HepG2 (cell line): ENCODE results near the gene METTL26. TPM values are rescaled to one million over a fixed set of nuclear protein-coding genes. Genes with fewer than 3 reads are reported as not detected.

Source experiments
- ARNT ChIP-seq: fragments of 450-650 bp; IDR thresholded peaks from 2 replicates; pipeline ENCODE4 v1.6.1; 2017
- CTCF ChIP-seq: sonication (generic); formaldehyde crosslinking; IDR thresholded peaks from 2 replicates; pipeline ENCODE4 v1.5.0; 2020; ENCODE audit warnings: mild to moderate bottlenecking, missing genetic modification reagents, moderate library complexity
- HBP1 ChIP-seq: IDR thresholded peaks from 2 replicates; pipeline ENCODE4 v1.6.1; 2016; ENCODE audit warnings: low read depth, control low read depth
- MTF2 ChIP-seq: sonication (generic); formaldehyde crosslinking; IDR thresholded peaks from 2 replicates; pipeline ENCODE4 v1.5.0; 2020; ENCODE audit warnings: missing genetic modification reagents, borderline replicate concordance
- PHF5A ChIP-seq: IDR thresholded peaks from one replicate; pipeline ENCODE4 v1.6.1; 2018; ENCODE audit warnings: low read depth, missing genetic modification reagents; ENCODE audit not compliant: unreplicated experiment
- PRMT3 ChIP-seq: sonication (generic); formaldehyde crosslinking; IDR thresholded peaks from 2 replicates; pipeline ENCODE4 v1.8.1; 2022; ENCODE audit warnings: low read depth, mild to moderate bottlenecking, moderate library complexity, missing genetic modification reagents, borderline replicate concordance
- RBM22 ChIP-seq: fragments of 200-400 bp; formaldehyde crosslinking; optimal IDR thresholded peaks from 2 replicates; pipeline ENCODE3; 2017; ENCODE audit warnings: mild to moderate bottlenecking, low read length, moderate library complexity
- RFX5 ChIP-seq: IDR thresholded peaks from 2 replicates; pipeline ENCODE4 v1.6.1; 2011; ENCODE audit warnings: low read depth, low read length, improper control_type of control experiment
- SNAPC2 ChIP-seq: sonication (generic); formaldehyde crosslinking; IDR thresholded peaks from 2 replicates; pipeline ENCODE4 v1.8.1; 2022; ENCODE audit warnings: mild to moderate bottlenecking, missing genetic modification reagents
- TBX3 ChIP-seq: fragments of 450-650 bp; IDR thresholded peaks from 2 replicates; pipeline ENCODE4 v1.6.1; 2017; ENCODE audit warnings: antibody characterized with exemption, mild to moderate bottlenecking, inconsistent platforms, borderline replicate concordance
- ZC3H13 ChIP-seq: sonication (generic); formaldehyde crosslinking; IDR thresholded peaks from 2 replicates; pipeline ENCODE4 v1.8.1; 2023; ENCODE audit warnings: mild to moderate bottlenecking, missing genetic modification reagents, moderate library complexity
- ZNF234 ChIP-seq: sonication (generic); formaldehyde crosslinking; conservative IDR thresholded peaks from 2 replicates; pipeline ENCODE4 v1.5.1; 2020; ENCODE audit warnings: mild to moderate bottlenecking, missing genetic modification reagents
- ZNF260 ChIP-seq: sonication (generic); formaldehyde crosslinking; IDR thresholded peaks from 2 replicates; pipeline ENCODE4 v1.4.0; 2020; ENCODE audit warnings: missing genetic modification reagents, low read depth, mild to moderate bottlenecking, borderline replicate concordance
- ZNF296 ChIP-seq: sonication (generic); formaldehyde crosslinking; conservative IDR thresholded peaks from 2 replicates; pipeline ENCODE4 v1.5.0; 2020; ENCODE audit warnings: mild to moderate bottlenecking, missing genetic modification reagents
- ZNF616 ChIP-seq: sonication (generic); formaldehyde crosslinking; IDR thresholded peaks from 2 replicates; pipeline ENCODE4 v1.5.0; 2020; ENCODE audit warnings: low read depth, mild to moderate bottlenecking, missing genetic modification reagents
- ZNF720 ChIP-seq: sonication (generic); formaldehyde crosslinking; IDR thresholded peaks from 2 replicates; pipeline ENCODE4 v1.4.0; 2020; ENCODE audit warnings: missing genetic modification reagents
- polyA plus RNA-seq, 8 experiments: library from polyadenylated mRNA; depleted of rRNA in 3 of 8; stranded (reverse) in 7 of 8; unstranded in 1 of 8; fragments of >200 nt; fragmentation: Illumina TruSeq in 4 of 8; extraction: Trizol in 4 of 8; gene quantifications; 2 replicates each; pipeline versions ENCODE4 v1.2.1 to v1.2.3, GENCODE V29; 2011 to 2016; ENCODE audit warnings: low read depth in 4 of 8, missing spikeins in 1 of 8, mixed read lengths in 1 of 8; ENCODE audit not compliant: insufficient read depth in 1 of 8
- total RNA-seq, 5 experiments: library from RNA; depleted of rRNA; stranded (reverse); fragments of >200 nt; fragmentation: Illumina TruSeq; extraction: Trizol; gene quantifications; 2 replicates each; pipeline ENCODE4 v1.2.3, GENCODE V29; 2016; ENCODE audit warnings: low read depth in 1 of 5
- TF ChIP-seq, protein P1 (sequence below): sonication (generic); formaldehyde crosslinking; IDR thresholded peaks from 2 replicates; pipeline ENCODE4 v1.5.1; 2020; ENCODE audit warnings: mild to moderate bottlenecking, missing genetic modification reagents, borderline replicate concordance
- TF ChIP-seq, protein P2 (sequence below): sonication (generic); formaldehyde crosslinking; IDR thresholded peaks from 2 replicates; pipeline ENCODE4 v1.4.0; 2020; ENCODE audit warnings: mild to moderate bottlenecking, missing genetic modification reagents

The METTL26 gene
- total and polyA plus RNA-seq, 2 of the 13 experiments (the other 11 are each of a cell fraction or from before 2014, with no cell fraction given), result 65.5 to 70.1 TPM

GRCh38 chr16:610513-611381 lies 25.4 kb downstream of the METTL26 start (continued):
- TF ChIP-seq CTCF (CRISPR knock-in tag) (peak; percentile 92), ZC3H13 (CRISPR knock-in tag) (no peak), ZNF260 (CRISPR knock-in tag) (no peak), RFX5 (no peak), PRMT3 (CRISPR knock-in tag) (no peak), PHF5A (no peak), ZNF720 (CRISPR knock-in tag) (no peak), HBP1 (CRISPR knock-in tag) (no peak), RBM22 (no peak), ZNF296 (CRISPR knock-in tag) (no peak), TBX3 (no peak), ARNT (no peak), MTF2 (no peak), ZNF234 (CRISPR knock-in tag) (no peak), SNAPC2 (CRISPR knock-in tag) (no peak), ZNF616 (CRISPR knock-in tag) (no peak)
- TF ChIP-seq, protein P1, sequence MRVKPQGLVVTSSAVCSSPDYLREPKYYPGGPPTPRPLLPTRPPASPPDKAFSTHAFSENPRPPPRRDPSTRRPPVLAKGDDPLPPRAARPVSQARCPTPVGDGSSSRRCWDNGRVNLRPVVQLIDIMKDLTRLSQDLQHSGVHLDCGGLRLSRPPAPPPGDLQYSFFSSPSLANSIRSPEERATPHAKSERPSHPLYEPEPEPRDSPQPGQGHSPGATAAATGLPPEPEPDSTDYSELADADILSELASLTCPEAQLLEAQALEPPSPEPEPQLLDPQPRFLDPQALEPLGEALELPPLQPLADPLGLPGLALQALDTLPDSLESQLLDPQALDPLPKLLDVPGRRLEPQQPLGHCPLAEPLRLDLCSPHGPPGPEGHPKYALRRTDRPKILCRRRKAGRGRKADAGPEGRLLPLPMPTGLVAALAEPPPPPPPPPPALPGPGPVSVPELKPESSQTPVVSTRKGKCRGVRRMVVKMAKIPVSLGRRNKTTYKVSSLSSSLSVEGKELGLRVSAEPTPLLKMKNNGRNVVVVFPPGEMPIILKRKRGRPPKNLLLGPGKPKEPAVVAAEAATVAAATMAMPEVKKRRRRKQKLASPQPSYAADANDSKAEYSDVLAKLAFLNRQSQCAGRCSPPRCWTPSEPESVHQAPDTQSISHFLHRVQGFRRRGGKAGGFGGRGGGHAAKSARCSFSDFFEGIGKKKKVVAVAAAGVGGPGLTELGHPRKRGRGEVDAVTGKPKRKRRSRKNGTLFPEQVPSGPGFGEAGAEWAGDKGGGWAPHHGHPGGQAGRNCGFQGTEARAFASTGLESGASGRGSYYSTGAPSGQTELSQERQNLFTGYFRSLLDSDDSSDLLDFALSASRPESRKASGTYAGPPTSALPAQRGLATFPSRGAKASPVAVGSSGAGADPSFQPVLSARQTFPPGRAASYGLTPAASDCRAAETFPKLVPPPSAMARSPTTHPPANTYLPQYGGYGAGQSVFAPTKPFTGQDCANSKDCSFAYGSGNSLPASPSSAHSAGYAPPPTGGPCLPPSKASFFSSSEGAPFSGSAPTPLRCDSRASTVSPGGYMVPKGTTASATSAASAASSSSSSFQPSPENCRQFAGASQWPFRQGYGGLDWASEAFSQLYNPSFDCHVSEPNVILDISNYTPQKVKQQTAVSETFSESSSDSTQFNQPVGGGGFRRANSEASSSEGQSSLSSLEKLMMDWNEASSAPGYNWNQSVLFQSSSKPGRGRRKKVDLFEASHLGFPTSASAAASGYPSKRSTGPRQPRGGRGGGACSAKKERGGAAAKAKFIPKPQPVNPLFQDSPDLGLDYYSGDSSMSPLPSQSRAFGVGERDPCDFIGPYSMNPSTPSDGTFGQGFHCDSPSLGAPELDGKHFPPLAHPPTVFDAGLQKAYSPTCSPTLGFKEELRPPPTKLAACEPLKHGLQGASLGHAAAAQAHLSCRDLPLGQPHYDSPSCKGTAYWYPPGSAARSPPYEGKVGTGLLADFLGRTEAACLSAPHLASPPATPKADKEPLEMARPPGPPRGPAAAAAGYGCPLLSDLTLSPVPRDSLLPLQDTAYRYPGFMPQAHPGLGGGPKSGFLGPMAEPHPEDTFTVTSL, result no peak
- TF ChIP-seq, protein P2, sequence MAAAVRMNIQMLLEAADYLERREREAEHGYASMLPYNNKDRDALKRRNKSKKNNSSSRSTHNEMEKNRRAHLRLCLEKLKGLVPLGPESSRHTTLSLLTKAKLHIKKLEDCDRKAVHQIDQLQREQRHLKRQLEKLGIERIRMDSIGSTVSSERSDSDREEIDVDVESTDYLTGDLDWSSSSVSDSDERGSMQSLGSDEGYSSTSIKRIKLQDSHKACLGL (CRISPR knock-in tag), result peak; percentile 60; the same call in 1 of the 2 replicates
